ENCODE data around the gene PCBP1.

DNA sequence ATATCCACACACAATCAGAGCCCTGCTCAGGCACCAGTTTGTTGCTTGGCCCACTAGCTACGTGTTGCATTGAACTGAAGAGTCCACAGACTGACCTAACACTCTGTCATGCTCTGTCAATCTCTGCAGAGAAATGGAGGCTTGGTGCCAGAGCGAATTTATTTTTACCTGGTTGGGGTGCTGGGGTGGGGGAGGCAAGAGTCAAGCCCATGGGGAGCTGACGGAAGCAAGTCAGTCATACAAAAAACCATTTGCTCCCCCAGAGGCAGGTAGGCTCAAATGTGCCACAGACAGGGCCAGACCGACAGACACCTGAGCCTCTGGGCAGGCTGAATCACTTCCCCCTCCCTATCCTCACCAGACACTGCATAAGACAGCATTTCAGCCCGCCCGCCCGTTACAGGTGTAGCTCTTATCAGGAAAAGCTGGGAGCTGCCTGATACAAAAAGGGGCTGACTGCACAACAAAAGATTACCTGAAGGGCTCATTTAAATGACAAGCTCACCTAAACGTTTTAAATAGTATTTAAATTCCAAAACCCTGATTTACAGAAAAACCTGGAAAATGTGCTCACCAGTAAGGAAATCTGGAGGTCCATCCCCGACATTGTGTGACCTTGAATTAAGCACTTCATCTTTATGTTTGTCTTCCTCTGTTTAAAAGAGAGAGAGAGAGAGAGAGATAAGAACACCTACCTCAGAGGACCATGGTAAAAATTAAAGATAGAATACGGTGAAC lies 2.1 kb upstream of the PCBP1 start:
- TF ChIP-seq POLR2A (IDR thresholded peaks at IDR 0.05; ENCODE audit: low read length): no peak
- no peak for TF ChIP-seq GATA1 (IDR thresholded peaks at IDR 0.05; ENCODE audit: low read depth, low read length)

Data from erythroblast (primary cell).